HepG2 (cell line): ENCODE results near the gene BRAT1. TPM values are rescaled to one million over a fixed set of nuclear protein-coding genes. Genes with fewer than 3 reads are reported as not detected.

Experiments
- BCL6 ChIP-seq: IDR thresholded peaks from 2 replicates; pipeline ENCODE4 v1.6.1; 2016; ENCODE audit warnings: missing genetic modification reagents, missing compliant biosample characterization
- CEBPG ChIP-seq: IDR thresholded peaks from 2 replicates; pipeline ENCODE4 v1.6.1; 2016
- CSRNP1 ChIP-seq: sonication (generic); formaldehyde crosslinking; IDR thresholded peaks from 2 replicates; pipeline ENCODE4 v1.8.1; 2023; ENCODE audit warnings: mild to moderate bottlenecking, missing genetic modification reagents
- DNMT3B ChIP-seq: conservative IDR thresholded peaks from 2 replicates; pipeline ENCODE4 v1.6.1; 2016; ENCODE audit warnings: missing biosample characterization, control low read depth
- GLI4 ChIP-seq: sonication (generic); formaldehyde crosslinking; IDR thresholded peaks from 2 replicates; pipeline ENCODE4 v1.5.1; 2020; ENCODE audit warnings: missing genetic modification reagents, mild to moderate bottlenecking, moderate library complexity, borderline replicate concordance
- HNRNPLL ChIP-seq: fragments of 200-400 bp; formaldehyde crosslinking; IDR thresholded peaks from 2 replicates; pipeline ENCODE4 v1.6.1; 2017; ENCODE audit warnings: mild to moderate bottlenecking, low read depth, low read length; ENCODE audit not compliant: poor library complexity, severe bottlenecking
- IRX3 ChIP-seq: sonication (generic); formaldehyde crosslinking; IDR thresholded peaks from 2 replicates; pipeline ENCODE4 v1.8.1; 2023; ENCODE audit warnings: mild to moderate bottlenecking, low read depth, missing genetic modification reagents, borderline replicate concordance
- KLF11 ChIP-seq: IDR thresholded peaks from 2 replicates; pipeline ENCODE4 v1.6.1; 2016; ENCODE audit warnings: missing compliant biosample characterization
- SOX13 ChIP-seq, 3 experiments: fragments of 450-650 bp in 1 of 3; sonication (generic) in 1 of 3; formaldehyde crosslinking in 1 of 3; IDR thresholded peaks in 2 of 3; conservative IDR thresholded peaks in 1 of 3; 2 replicates each; pipeline versions ENCODE4 v1.5.0 to v1.6.1; 2016 to 2020; ENCODE audit warnings: antibody characterized with exemption in 1 of 3, mild to moderate bottlenecking in 1 of 3, missing compliant biosample characterization in 1 of 3, missing genetic modification reagents in 1 of 3, moderate library complexity in 1 of 3
- SOX5 ChIP-seq: IDR thresholded peaks from 2 replicates; pipeline ENCODE4 v1.6.1; 2016; ENCODE audit warnings: borderline replicate concordance
- ZBTB37 ChIP-seq: sonication (generic); formaldehyde crosslinking; IDR thresholded peaks from 2 replicates; pipeline ENCODE4 v1.4.0; 2020; ENCODE audit warnings: mild to moderate bottlenecking, missing genetic modification reagents
- ZBTB46 ChIP-seq: sonication (generic); formaldehyde crosslinking; IDR thresholded peaks from 2 replicates; pipeline ENCODE4 v1.4.0; 2020; ENCODE audit warnings: mild to moderate bottlenecking, missing genetic modification reagents, borderline replicate concordance
- ZMAT5 ChIP-seq: sonication (generic); formaldehyde crosslinking; IDR thresholded peaks from 2 replicates; pipeline ENCODE4 v1.5.0; 2020; ENCODE audit warnings: mild to moderate bottlenecking, low read depth, missing genetic modification reagents, borderline replicate concordance
- ZNF460 ChIP-seq: sonication (generic); formaldehyde crosslinking; IDR thresholded peaks from 2 replicates; pipeline ENCODE4 v1.5.1; 2020; ENCODE audit warnings: missing genetic modification reagents, mild to moderate bottlenecking, borderline replicate concordance
- ZNF570 ChIP-seq: sonication (generic); formaldehyde crosslinking; IDR thresholded peaks from 2 replicates; pipeline ENCODE4 v1.4.0; 2020; ENCODE audit warnings: mild to moderate bottlenecking, missing genetic modification reagents, borderline replicate concordance
- ZNF670 ChIP-seq: sonication (generic); formaldehyde crosslinking; IDR thresholded peaks from 2 replicates; pipeline ENCODE4 v1.8.0; 2022; ENCODE audit warnings: mild to moderate bottlenecking, missing genetic modification reagents, borderline replicate concordance
- ZNF710 ChIP-seq: sonication (generic); formaldehyde crosslinking; IDR thresholded peaks from 2 replicates; pipeline ENCODE4 v1.5.0; 2020; ENCODE audit warnings: mild to moderate bottlenecking, missing genetic modification reagents, borderline replicate concordance
- ZNF740 ChIP-seq: sonication (generic); formaldehyde crosslinking; IDR thresholded peaks from 2 replicates; pipeline ENCODE4 v1.4.0; 2020; ENCODE audit warnings: missing genetic modification reagents
- polyA plus RNA-seq, 8 experiments: library from polyadenylated mRNA; depleted of rRNA in 3 of 8; stranded (reverse) in 7 of 8; unstranded in 1 of 8; fragments of >200 nt; fragmentation: Illumina TruSeq in 4 of 8; extraction: Trizol in 4 of 8; gene quantifications; 2 replicates each; pipeline versions ENCODE4 v1.2.1 to v1.2.3, GENCODE V29; 2011 to 2016; ENCODE audit warnings: low read depth in 4 of 8, missing spikeins in 1 of 8, mixed read lengths in 1 of 8; ENCODE audit not compliant: insufficient read depth in 1 of 8
- total RNA-seq, 5 experiments: library from RNA; depleted of rRNA; stranded (reverse); fragments of >200 nt; fragmentation: Illumina TruSeq; extraction: Trizol; gene quantifications; 2 replicates each; pipeline ENCODE4 v1.2.3, GENCODE V29; 2016; ENCODE audit warnings: low read depth in 1 of 5

The BRAT1 gene
- total and polyA plus RNA-seq, 2 of the 13 experiments (the other 11 are each of a cell fraction or from before 2014, with no cell fraction given) = 10.2 to 20.3 TPM

- TF ChIP-seq CSRNP1 (CRISPR knock-in tag) (peak; percentile 24; the same call in 1 of the 2 replicates), ZNF460 (peak; percentile 55; the same call in 1 of the 2 replicates), GLI4 (CRISPR knock-in tag) (no peak), ZBTB37 (peak; percentile 62; the same call in 1 of the 2 replicates), ZNF670 (CRISPR knock-in tag) (no peak), ZNF710 (CRISPR knock-in tag) (0 out of 2 replicates have a peak, but pooled peaks have one; percentile 45), BCL6 (CRISPR knock-in tag) (no peak), KLF11 (CRISPR knock-in tag) (no peak), ZBTB46 (CRISPR knock-in tag) (no peak), ZNF570 (CRISPR knock-in tag) (no peak), HNRNPLL (peak; percentile 46), SOX5 (peak; percentile 98), SOX13 (IDR thresholded peaks at IDR 0.05) (peak; percentile 93), SOX13 (CRISPR knock-in tag; conservative IDR thresholded peaks at IDR 0.05 in 1 of 2, IDR thresholded peaks at IDR 0.05 in 1 of 2) (peak in 1 of 2 experiments; percentile 98; a peak in 2 of 4 replicates), IRX3 (CRISPR knock-in tag) (no peak), DNMT3B (CRISPR knock-in tag) (no peak), ZNF740 (no peak), CEBPG (CRISPR knock-in tag) (no peak), ZMAT5 (CRISPR knock-in tag) (no peak)
Observed at GRCh38 chr7:2523941-2524807, 31.1 kb downstream of the BRAT1 start (continued).
